GM19324 (cell line): ENCODE data around the gene EGFR.
A peak's percentile ranks its signal among the peaks of the same experiment; 100 is the strongest.

Source experiments
- ATAC-seq: cut with Tn5 transposase; IDR thresholded peaks from one replicate; pipeline ENCODE4 v1.9.1; 2021; ENCODE audit warnings: mild to moderate bottlenecking, moderate library complexity; ENCODE audit not compliant: unreplicated experiment, low FRiP score

The EGFR gene

DNA sequence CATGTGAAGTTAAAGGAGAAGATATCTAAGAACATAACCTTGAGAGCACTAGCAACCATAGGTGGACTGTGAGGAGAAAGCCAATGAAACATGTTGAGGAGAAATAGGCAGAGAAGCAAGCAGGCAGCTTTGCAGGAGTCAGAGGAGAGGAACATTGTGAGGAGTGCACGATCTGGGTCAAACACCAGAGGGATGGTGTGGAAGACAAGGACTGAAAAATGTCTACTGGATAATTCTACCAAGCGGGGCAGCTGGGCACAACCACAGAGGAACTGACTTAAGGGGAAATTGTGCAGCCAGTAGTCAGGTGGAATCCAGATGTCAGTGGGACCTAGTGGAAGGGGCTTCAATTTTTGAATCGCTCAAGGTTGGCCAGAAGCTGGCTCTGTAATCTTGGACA lies 234.4 kb downstream of the EGFR start:
- ATAC-seq: no peak

DNA sequence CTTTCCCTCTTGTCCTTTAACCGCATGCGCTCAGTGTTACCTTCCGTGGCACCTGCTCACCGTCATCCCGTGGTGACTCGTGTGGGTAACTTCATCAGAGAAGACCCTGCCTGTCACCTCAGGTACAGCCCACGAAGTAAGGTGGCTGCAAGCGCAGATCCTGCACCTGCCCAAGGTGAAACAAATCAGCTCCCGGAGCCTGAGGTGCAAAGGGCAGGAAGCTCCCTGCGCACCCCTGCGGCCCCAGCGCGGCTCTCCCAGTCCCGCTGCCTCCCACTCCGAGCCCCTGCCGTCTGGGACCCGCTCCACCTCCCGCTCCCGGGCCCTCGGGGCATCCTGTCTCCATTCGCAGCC lies 235.4 kb downstream of the EGFR start:
- ATAC-seq: no peak

DNA sequence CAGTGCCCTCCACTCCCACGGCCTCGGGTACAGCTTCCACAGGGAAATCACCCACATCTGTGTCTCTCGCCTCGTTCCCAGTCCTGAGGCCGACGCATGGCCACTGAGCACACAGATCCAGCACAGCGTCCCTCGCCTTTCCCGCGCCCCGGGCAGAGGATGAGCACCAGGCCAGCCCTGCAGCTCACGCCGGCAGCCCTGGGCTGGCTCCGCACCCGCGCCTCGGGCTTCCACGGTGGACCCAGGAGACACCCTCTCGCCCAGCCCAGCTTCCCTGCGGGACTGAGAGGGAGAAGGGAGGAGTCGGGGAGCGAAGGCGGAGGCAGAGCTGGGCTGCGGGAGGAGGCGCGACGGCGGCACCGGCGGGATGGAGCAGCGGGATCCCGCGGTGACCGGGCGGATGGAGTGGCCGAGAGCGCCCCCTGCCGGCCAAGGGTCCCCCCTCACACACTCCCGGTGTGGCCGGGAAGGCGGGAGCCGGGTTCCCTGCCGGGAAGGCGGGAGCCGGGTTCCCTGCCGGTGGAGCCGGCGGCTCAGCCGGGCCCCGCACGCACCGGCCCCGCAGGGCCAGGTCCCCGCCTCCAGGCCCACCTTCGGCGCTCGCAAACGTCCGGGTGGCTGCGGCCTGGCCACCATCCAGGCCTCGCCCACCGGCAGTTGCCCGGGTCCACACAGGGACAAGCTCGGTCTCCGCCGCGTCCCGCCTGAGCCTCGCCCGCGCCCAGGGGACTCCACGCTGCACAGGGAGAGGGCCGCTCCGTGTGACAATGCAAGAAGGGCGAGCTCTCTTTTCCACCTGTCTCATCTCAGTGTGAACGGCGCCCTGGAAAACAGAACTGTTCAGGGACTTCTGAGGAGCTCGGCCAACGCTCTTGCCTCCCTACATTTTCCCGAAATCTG lies 236.0 kb downstream of the EGFR start:
- peak; percentile 81 for ATAC-seq

DNA sequence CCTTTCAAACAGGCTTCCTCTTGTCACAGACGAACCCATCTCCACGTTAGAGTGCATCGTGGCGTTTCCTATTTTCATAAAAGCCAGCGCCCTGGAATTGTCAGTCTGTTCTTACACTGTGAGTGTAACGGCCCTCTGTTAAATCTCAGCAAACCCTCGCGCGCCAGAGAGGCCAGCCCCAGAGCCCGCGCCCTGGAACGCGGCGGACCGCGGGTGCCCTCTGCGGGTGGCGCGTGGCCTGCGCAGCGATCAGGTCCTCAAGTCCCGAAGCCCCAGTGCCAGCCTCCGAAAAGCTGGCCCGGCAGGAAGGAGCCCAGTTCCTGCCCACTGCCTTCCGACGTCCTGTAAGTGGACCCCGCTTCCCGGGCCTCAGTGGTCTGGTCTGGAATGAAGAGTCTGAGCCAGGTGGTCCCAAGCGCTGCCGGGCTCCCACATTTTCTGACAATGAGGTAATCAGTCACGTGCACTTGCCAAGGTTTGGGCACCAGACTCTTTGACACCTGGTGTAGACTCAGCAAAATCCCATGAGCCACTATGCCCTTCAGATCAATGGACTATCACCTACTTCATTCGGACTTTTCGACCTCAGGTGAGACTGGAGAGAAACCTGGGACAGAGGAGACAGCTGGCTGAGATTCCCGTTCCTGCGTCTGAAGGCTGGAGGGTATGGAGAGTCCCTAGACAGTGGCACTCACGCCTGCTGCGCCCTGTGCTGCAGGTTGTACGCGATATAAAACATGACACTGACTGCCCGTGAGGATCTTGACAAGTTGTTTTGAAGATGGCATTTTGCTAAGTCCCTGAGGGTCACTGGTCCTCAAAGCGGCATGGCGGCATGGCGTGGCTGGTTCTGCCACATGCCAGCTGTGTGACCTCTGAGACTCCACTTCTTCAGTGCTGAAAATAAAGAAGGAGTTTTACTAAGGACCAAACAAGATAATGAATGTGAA lies 237.0 kb downstream of the EGFR start:
- peak; percentile 81 for ATAC-seq

DNA sequence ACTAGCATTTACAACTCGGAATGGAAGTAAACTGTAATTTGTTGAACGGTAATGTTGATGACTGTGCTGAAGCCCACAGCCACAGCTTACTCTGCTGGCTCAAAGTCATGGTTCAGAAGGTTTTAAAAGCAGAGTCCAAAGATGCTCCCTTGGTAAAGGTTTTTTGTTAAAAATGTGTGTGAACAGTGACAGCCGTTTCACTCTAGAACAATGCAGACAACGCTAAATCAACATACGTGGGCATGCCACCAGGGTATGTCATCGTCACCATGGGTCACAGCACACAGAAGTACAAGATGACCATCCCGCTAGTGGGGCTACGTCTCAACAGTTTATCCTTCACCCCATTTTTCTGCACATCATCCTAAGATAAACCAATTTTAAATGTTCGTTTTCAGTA lies 239.8 kb downstream of the EGFR start:
- no peak for ATAC-seq

DNA sequence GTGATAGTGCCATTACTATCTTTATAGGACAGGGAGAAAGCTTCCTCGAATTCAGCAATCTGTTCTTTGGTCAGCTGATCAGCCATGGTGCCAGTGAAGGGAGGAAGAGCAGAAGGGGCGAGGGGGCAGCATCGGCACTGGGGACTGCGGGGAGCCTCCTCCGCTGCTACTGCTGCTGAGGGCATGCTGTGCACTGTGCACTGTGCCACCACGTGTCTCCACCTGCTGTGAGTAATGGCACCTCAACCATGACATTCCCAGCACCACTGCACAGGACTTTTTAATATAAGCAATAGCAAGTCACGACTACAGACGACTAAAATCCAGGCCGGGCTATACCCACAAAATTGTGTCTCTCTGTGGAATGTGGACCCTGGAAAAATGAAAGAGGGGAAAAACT lies 241.4 kb downstream of the EGFR start:
- no peak for ATAC-seq

DNA sequence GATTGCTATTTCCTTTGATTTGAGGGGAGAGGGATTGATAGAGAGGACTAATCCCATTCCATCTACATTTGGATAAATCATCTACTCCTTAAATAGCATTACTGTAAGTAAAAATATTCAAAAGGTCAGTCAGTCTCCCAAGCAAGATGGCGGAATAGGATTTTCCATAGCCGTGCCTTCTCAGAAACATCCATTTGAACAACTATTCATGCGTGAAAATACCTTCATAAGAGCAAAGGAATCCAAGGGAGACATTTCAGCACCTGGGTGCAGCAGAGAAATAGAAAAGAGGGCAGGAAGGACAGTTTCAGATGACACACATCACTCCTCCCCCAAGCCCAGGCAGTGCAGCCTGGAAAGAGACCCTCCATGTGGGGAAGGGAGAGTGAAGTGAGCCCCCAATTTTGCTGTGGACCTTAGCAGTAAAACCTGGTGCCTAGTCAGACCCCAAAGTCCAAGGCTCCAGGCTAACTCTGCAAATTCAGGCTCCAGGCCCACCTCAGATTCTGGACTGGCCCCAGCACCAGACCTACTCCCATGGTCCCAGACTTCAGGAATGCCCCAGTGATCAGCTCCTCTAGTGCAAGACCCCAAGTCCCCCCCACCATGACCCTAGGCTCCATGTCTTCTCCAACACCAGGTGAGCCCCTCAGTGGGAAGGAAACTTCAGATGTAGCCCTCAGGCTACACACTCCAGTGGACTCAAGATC lies 242.0 kb downstream of the EGFR start:
- no peak for ATAC-seq
